Right lobe of liver (tissue), 4 donors: ENCODE measurements around the gene OVOL2.

Experiments used
- CTCF ChIP-seq, 4 donors: fragments of 200-600 bp in 3 of 4; fragments of 450-650 bp in 1 of 4; IDR thresholded peaks; one replicate each; pipeline versions ENCODE4 v1.5.1 to v1.8.0; 2016 to 2022; ENCODE audit warnings: antibody characterized with exemption in 4 of 4, mild to moderate bottlenecking in 2 of 4
- POLR2A ChIP-seq: fragments of 450-650 bp; IDR thresholded peaks from one replicate; pipeline ENCODE4 v1.6.1; 2017; ENCODE audit warnings: antibody characterized with exemption, mild to moderate bottlenecking
- donor health status: DM: no; HTN: no; CAD: no.
- donor health status: DM: no; HTN: no; CAD: no.
- donor health status: DM: no; HTN: yes; CAD: no.

GRCh38 chr20:18014411-18014810 lies 43.3 kb downstream of the OVOL2 start:
- no peak for TF ChIP-seq CTCF (IDR thresholded peaks at IDR 0.05)
- no peak for TF ChIP-seq POLR2A
